ENCODE data around the gene IL12A.

DNA sequence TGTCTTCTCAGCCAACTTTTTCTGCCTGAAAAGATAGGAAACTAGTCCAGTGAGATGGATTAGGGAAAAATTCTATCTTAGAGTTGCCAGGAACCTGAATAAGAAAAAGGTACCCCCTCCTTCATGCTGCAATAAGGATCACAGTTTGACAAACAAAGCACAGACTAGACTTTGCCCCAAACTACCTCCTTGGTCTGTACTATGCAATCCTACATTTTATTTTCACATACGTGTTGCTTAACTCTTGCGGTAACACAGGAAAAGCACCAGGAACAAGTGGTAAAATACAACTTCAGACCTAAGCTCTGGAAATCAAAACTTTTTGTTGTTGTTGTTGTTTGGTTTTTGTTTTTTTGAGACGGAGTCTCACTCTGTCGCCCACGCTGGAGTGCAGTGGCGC is 11.3 kb upstream of the IL12A start:
- TF ChIP-seq, protein P1, sequence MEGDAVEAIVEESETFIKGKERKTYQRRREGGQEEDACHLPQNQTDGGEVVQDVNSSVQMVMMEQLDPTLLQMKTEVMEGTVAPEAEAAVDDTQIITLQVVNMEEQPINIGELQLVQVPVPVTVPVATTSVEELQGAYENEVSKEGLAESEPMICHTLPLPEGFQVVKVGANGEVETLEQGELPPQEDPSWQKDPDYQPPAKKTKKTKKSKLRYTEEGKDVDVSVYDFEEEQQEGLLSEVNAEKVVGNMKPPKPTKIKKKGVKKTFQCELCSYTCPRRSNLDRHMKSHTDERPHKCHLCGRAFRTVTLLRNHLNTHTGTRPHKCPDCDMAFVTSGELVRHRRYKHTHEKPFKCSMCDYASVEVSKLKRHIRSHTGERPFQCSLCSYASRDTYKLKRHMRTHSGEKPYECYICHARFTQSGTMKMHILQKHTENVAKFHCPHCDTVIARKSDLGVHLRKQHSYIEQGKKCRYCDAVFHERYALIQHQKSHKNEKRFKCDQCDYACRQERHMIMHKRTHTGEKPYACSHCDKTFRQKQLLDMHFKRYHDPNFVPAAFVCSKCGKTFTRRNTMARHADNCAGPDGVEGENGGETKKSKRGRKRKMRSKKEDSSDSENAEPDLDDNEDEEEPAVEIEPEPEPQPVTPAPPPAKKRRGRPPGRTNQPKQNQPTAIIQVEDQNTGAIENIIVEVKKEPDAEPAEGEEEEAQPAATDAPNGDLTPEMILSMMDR (IDR thresholded peaks at IDR 0.05; ENCODE audit: low read depth, low read length): no peak
- TF ChIP-seq, protein P2, sequence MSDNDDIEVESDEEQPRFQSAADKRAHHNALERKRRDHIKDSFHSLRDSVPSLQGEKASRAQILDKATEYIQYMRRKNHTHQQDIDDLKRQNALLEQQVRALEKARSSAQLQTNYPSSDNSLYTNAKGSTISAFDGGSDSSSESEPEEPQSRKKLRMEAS (IDR thresholded peaks at IDR 0.05; ENCODE audit: low read depth, low read length): no peak
- no peak for TF ChIP-seq POLR2A (IDR thresholded peaks at IDR 0.05; ENCODE audit: extremely low read depth, insufficient read length)
- no peak for TF ChIP-seq MYC (IDR thresholded peaks at IDR 0.05; ENCODE audit: low read depth, low read length)
